ENCODE results near the gene RUFY3. TPM values are rescaled to one million over a fixed set of nuclear protein-coding genes. Genes with fewer than 3 reads are reported as not detected.

RUFY3 gene
- total RNA-seq, 3 donors from 2014 or later: 31.9 to 54.2 (median 46.0) TPM

- peaks cover 12% of the 10 kb centered on the region for H3K4me1 ChIP-seq (ENCODE audit: low read depth)
- intact Hi-C loops (cut with DNase I, micrococcal nuclease): no loop called here
- H3K36me3 ChIP-seq (ENCODE audit: low read depth): no peaks in the 10 kb centered on the region
- ATAC-seq (no peak), DNase-seq (no peak)
- no peaks in the 10 kb centered on the region for H3K9me3 ChIP-seq
- no peak for TF ChIP-seq CTCF (IDR thresholded peaks at IDR 0.05)
- no peak overlapping the region for H3K4me3 ChIP-seq
These were observed 15.2 kb downstream of the RUFY3 start for GRCh38 chr4:70737006-70737405.

- H3K4me1 ChIP-seq (ENCODE audit: low read depth): peaks cover 12% of the 10 kb centered on the region
- H3K36me3 ChIP-seq (ENCODE audit: low read depth): no peaks in the 10 kb centered on the region
- ATAC-seq: no peak
- no peak for DNase-seq
- no peaks in the 10 kb centered on the region for H3K9me3 ChIP-seq
- TF ChIP-seq CTCF (IDR thresholded peaks at IDR 0.05): no peak
- intact Hi-C loops (cut with DNase I, micrococcal nuclease): no loop called here
- H3K4me3 ChIP-seq: no peak overlapping the region
These were observed 15.6 kb downstream of the RUFY3 start for GRCh38 chr4:70737409-70737808.

- Histone ChIP-seq H3K36me3 (ENCODE audit: low read depth) (no peaks in the 10 kb centered on the region), H3K4me1 (ENCODE audit: low read depth) (peaks cover 11% of the 10 kb centered on the region), H3K4me3 (no peak overlapping the region), H3K9me3 (no peaks in the 10 kb centered on the region)
- ATAC-seq (no peak), DNase-seq (no peak)
- no peak for TF ChIP-seq CTCF (IDR thresholded peaks at IDR 0.05)
- intact Hi-C loops (cut with DNase I, micrococcal nuclease): no loop called here
These were observed 18.0 kb downstream of the RUFY3 start for GRCh38 chr4:70739496-70740337.

GRCh38 chr4:70741867-70742658, 20.3 kb downstream of the RUFY3 start:
- Histone ChIP-seq H3K9me3 (no peaks in the 10 kb centered on the region), H3K36me3 (ENCODE audit: low read depth) (no peaks in the 10 kb centered on the region), H3K4me1 (ENCODE audit: low read depth) (no peaks in the 10 kb centered on the region), H3K4me3 (no peak overlapping the region)
- no peak for ATAC-seq
- intact Hi-C loops (cut with DNase I, micrococcal nuclease): no loop called here
- no peak for DNase-seq
- TF ChIP-seq CTCF (IDR thresholded peaks at IDR 0.05): no peak

GRCh38 chr4:70743731-70744130, 22.0 kb downstream of the RUFY3 start:
- no peak for DNase-seq
- no peak for TF ChIP-seq CTCF (IDR thresholded peaks at IDR 0.05)
- ATAC-seq: no peak
- intact Hi-C loops (cut with DNase I, micrococcal nuclease): no loop called here
- Histone ChIP-seq H3K4me1 (ENCODE audit: low read depth) (no peaks in the 10 kb centered on the region), H3K4me3 (no peak overlapping the region), H3K9me3 (no peaks in the 10 kb centered on the region), H3K36me3 (ENCODE audit: low read depth) (no peaks in the 10 kb centered on the region)

All from mucosa of descending colon (tissue), 3 donors.